Left lung (tissue), 10 donors: ENCODE data around the gene TKT. TPM values are rescaled to one million over a fixed set of nuclear protein-coding genes. Genes with fewer than 3 reads are reported as not detected.

Experiments used
- ATAC-seq: fragments of 200-7000 bp; cut with Tn5 transposase; one replicate; pipeline ENCODE4 v1.9.1; 2020; ENCODE audit warnings: moderate library complexity
- DNase-seq, 4 donors: peaks; one replicate each; pipeline ENCODE4 v3.0.0-alpha.2; 2013 to 2020
- H3K27ac ChIP-seq, 2 donors: fragments of 200-600 bp; sonication (generic) in 1 of 2; one replicate each; pipeline versions ENCODE4 v1.5.0 to v1.8.0; 2020 to 2021
- H3K27me3 ChIP-seq, 2 donors: fragments of 200-600 bp; sonication (generic) in 1 of 2; one replicate each; pipeline versions ENCODE4 v1.5.0 to v1.8.0; 2020 to 2021
- H3K36me3 ChIP-seq, 2 donors: fragments of 200-600 bp; sonication (generic) in 1 of 2; one replicate each; pipeline versions ENCODE4 v1.5.0 to v1.8.0; 2020 to 2021
- H3K4me1 ChIP-seq, 2 donors: fragments of 200-600 bp; one replicate each; pipeline ENCODE4 v1.8.0; 2021
- H3K4me3 ChIP-seq, 2 donors: fragments of 200-600 bp; sonication (generic) in 1 of 2; one replicate each; pipeline versions ENCODE4 v1.5.0 to v1.8.0; 2020 to 2021; ENCODE audit warnings: mild to moderate bottlenecking in 1 of 2
- H3K9me3 ChIP-seq, 2 donors: fragments of 200-600 bp; sonication (generic) in 1 of 2; one replicate each; pipeline versions ENCODE4 v1.5.0 to v1.8.0; 2020 to 2021
- CTCF ChIP-seq, 2 donors: fragments of 200-600 bp; sonication (generic) in 1 of 2; IDR thresholded peaks; one replicate each; pipeline versions ENCODE4 v1.5.0 to v1.8.0; 2021; ENCODE audit warnings: antibody characterized with exemption in 2 of 2
- intact Hi-C, 2 donors: fragments of 100-400 bp; cut with DNase I; formaldehyde crosslinking; loops; one replicate each; pipeline versions ENCODE4 v1.11.2 to v1.14.2; 2022
- polyA plus RNA-seq, 6 donors: library from polyadenylated mRNA; unstranded; fragments of 120-200 nt; gene quantifications; one replicate each; pipeline ENCODE4 v1.2.1, GENCODE V29; 2013; ENCODE audit not compliant: insufficient read length in 6 of 6
- total RNA-seq, 2 donors: library from RNA; stranded (reverse); fragmentation: NEBNext Ultra II Directional; extraction: Animal tissue kit (Norgen Biotek cat#: 25700); gene quantifications; one replicate each; pipeline ENCODE4 v1.2.1, GENCODE V29; 2021
- donor health status: DM: no; HTN: yes; CAD: no.
- donor health status: DM: no; HTN: no; CAD: no.

Gene TKT
- total and polyA plus RNA-seq, 8 donors, result 210 to 594 (median 239) TPM

- no peak for ATAC-seq
- Histone ChIP-seq H3K27ac (no peak overlapping the region), H3K4me3 (no peak overlapping the region), H3K4me1 (no peaks in the 10 kb centered on the region), H3K9me3 (no peaks in the 10 kb centered on the region), H3K36me3 (peaks cover 3 to 90% of the 10 kb centered on the region in 2 donors), H3K27me3 (no peaks in the 10 kb centered on the region)
- no peak for DNase-seq
- TF ChIP-seq CTCF (IDR thresholded peaks at IDR 0.05), result no peak
- intact Hi-C loops, result no loop called here
These were observed 29.5 kb downstream of the TKT start for GRCh38 chr3:53226142-53226840.

- intact Hi-C loops, result no loop called here
- Histone ChIP-seq H3K27me3 (no peaks in the 10 kb centered on the region), H3K9me3 (no peaks in the 10 kb centered on the region), H3K4me1 (no peaks in the 10 kb centered on the region), H3K4me3 (no peak overlapping the region), H3K27ac (no peak overlapping the region), H3K36me3 (peaks cover 3 to 83% of the 10 kb centered on the region in 2 donors)
- no peak for ATAC-seq
- TF ChIP-seq CTCF (IDR thresholded peaks at IDR 0.05), result no peak
- DNase-seq, result no peak
These were observed 30.2 kb downstream of the TKT start for GRCh38 chr3:53225651-53226050.

GRCh38 chr3:53225181-53225580 is 30.6 kb downstream of the TKT start:
- H3K4me3 ChIP-seq, result no peak overlapping the region
- DNase-seq (no peak), ATAC-seq (no peak)
- no peak overlapping the region for H3K27ac ChIP-seq
- no peaks in the 10 kb centered on the region for H3K4me1 ChIP-seq
- no peak for TF ChIP-seq CTCF (IDR thresholded peaks at IDR 0.05)
- intact Hi-C loops, result no loop called here
- H3K36me3 ChIP-seq, result peaks cover 3 to 79% of the 10 kb centered on the region in 2 donors
- no peaks in the 10 kb centered on the region for H3K9me3 ChIP-seq
- H3K27me3 ChIP-seq, result no peaks in the 10 kb centered on the region

- Histone ChIP-seq H3K27me3 (no peaks in the 10 kb centered on the region), H3K4me3 (no peak overlapping the region), H3K27ac (no peak overlapping the region), H3K36me3 (peaks cover 3 to 72% of the 10 kb centered on the region in 2 donors), H3K9me3 (no peaks in the 10 kb centered on the region), H3K4me1 (peaks cover 0 to 4% of the 10 kb centered on the region in 2 donors)
- no peak for ATAC-seq
- DNase-seq, result no peak
- TF ChIP-seq CTCF (IDR thresholded peaks at IDR 0.05), result no peak
- intact Hi-C loops, result no loop called here
These were observed 31.3 kb downstream of the TKT start for GRCh38 chr3:53224536-53224935.

GRCh38 chr3:53224026-53224425 is 31.8 kb downstream of the TKT start:
- intact Hi-C loops, result no loop called here
- ATAC-seq (no peak), DNase-seq (no peak)
- peaks cover 0 to 5% of the 10 kb centered on the region in 2 donors for H3K4me1 ChIP-seq
- no peak for TF ChIP-seq CTCF (IDR thresholded peaks at IDR 0.05)
- no peak overlapping the region for H3K27ac ChIP-seq
- H3K4me3 ChIP-seq, result no peak overlapping the region
- peaks cover 3 to 67% of the 10 kb centered on the region in 2 donors for H3K36me3 ChIP-seq
- no peaks in the 10 kb centered on the region for H3K27me3 ChIP-seq
- H3K9me3 ChIP-seq, result no peaks in the 10 kb centered on the region
